Measurements from ENCODE around the gene HMGXB4.

HMGXB4 gene

GRCh38 chr22:35315855-35316745 is 58.8 kb downstream of the HMGXB4 start:
- TF ChIP-seq CTCF (IDR thresholded peaks at IDR 0.05; ENCODE audit: low read depth, low read length): no peak
- no peak for DNase-seq (ENCODE audit: extremely low read depth, low read depth)

GRCh38 chr22:35316751-35317150 is 59.5 kb downstream of the HMGXB4 start:
- no peak for DNase-seq (ENCODE audit: extremely low read depth, low read depth)
- no peak for TF ChIP-seq CTCF (IDR thresholded peaks at IDR 0.05; ENCODE audit: low read depth, low read length)

GRCh38 chr22:35317680-35318290 is 60.5 kb downstream of the HMGXB4 start:
- no peak for DNase-seq (ENCODE audit: extremely low read depth, low read depth)
- no peak for TF ChIP-seq CTCF (IDR thresholded peaks at IDR 0.05; ENCODE audit: low read depth, low read length)

GRCh38 chr22:35318346-35319215 is 61.3 kb downstream of the HMGXB4 start:
- no peak for DNase-seq (ENCODE audit: extremely low read depth, low read depth)
- TF ChIP-seq CTCF (IDR thresholded peaks at IDR 0.05; ENCODE audit: low read depth, low read length): no peak

GRCh38 chr22:35319244-35319985 is 62.1 kb downstream of the HMGXB4 start:
- TF ChIP-seq CTCF (IDR thresholded peaks at IDR 0.05; ENCODE audit: low read depth, low read length): no peak
- no peak for DNase-seq (ENCODE audit: extremely low read depth, low read depth)

- TF ChIP-seq CTCF (IDR thresholded peaks at IDR 0.05; ENCODE audit: low read depth, low read length): no peak
- DNase-seq (ENCODE audit: extremely low read depth, low read depth): no peak
Measured at GRCh38 chr22:35322126-35322525, 64.8 kb downstream of the HMGXB4 start.

Measured in AG09319 (cell line).